HS-27A (cell line): Measurements from ENCODE around the gene ZNF586.
"Not testable (repeated sequence)": the region's sequence is repeated elsewhere in the genome, so short reads cannot be mapped to it uniquely, and the experiment has no call there.

ENCODE experiments used
- DNase-seq: peaks from one replicate; pipeline ENCODE4 v3.0.0-alpha.2; 2012; ENCODE audit warnings: low read depth, missing footprints

ZNF586 gene

DNA sequence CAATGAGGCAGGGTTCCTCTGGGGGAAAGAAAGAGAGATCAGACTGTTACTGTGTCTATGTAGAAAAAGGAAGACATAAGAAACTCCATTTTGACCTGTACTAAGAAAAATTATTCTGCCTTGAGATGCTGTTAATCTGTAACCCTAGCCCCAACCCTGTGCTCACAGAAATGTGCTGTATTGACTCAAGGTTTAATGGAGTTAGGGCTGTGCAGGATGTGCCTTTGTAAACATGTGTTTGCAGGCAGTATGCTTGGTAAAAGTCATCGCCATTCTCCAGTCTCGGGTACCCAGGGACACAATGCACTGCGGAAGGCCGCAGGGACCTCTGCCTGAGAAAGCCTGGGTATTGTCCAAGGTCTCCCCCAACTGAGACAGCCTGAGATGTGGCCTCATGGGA, 54.1 kb downstream of the ZNF586 start:
- DNase-seq: not testable (repeated sequence)

DNA sequence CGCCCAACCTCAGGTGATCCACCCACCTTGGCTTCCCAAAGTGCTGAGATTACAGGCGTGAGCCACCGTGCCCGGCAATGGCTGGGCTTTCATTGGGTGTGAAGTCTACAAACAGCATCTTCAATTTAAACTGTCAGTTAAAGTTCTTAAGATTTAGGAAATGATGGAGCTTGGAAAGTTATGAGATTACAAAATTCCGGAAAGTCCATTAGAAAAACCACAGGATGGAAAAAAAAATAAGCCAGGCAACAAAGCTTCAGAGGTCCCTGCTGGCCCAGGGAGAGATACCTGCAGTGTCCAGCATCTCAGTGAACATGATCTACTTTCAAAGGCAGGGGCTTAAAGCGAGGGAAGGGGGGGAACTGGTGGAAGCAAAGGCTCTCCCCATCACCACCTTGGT, 56.0 kb downstream of the ZNF586 start:
- no peak for DNase-seq

DNA sequence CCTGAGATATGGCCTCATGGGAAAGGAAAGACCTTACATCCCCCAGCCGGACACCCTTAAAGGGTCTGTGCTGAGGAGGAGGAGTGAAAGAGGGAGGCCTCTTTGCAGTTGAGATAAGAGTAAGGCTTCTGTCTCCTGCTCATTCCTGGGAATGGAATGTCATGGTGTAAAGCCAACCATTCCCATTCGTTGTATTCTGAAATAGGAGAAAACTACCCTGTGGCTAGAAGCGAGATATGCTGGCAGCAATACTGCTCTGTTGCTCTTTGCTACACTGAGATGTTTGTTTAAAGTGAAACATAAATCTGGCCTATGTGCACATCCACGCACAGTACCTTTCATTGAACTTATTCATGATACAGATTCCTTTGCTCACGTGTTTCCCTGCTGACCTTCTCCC, 59.8 kb downstream of the ZNF586 start:
- no peak for DNase-seq

DNA sequence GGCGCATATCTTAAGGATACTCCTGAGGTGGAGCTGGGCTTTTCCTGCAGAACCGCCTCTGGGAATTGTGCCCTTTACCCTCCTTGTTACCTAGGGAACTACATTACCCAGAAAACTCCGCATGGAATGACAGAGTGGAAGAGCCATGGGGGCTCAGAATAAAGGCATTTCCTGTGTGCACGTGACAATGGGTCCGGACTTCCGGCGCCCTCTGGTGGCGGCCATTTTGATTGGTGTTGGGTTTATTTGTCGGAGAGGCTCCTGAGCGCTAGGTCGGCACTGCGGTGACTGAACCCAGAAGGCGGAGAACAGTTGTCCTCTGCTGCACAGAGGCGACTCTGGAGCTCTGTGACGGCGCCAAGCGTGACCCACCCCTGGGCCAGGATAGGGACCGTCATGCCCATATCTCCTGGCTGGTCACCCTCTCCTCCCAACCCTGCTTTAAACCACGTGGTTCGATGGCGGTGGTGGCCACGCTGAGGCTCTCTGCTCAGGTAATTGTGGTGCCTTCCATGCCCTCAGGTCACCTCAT, 60.7 kb downstream of the ZNF586 start, which contains the start of gene ZNF587B:
ZNF587B (plus strand) TSS at position 229 of the 532 bp plus-strand sequence; CDS start at position 459, 230 bp downstream.
- no peak for DNase-seq
